Upper lobe of left lung (tissue), 4 donors: ENCODE results near the gene SDCBP2.

Experiments
- EP300 ChIP-seq, 4 donors: sonication (generic); formaldehyde crosslinking; IDR thresholded peaks; one replicate each; pipeline ENCODE4 v1.5.1; 2017; ENCODE audit warnings: antibody characterized with exemption in 4 of 4, control low read depth in 2 of 4
- POLR2A ChIP-seq, 4 donors: fragments of 450-650 bp; IDR thresholded peaks; one replicate each; pipeline ENCODE4 v1.5.1; 2016 to 2017; ENCODE audit warnings: antibody characterized with exemption in 4 of 4, mild to moderate bottlenecking in 2 of 4
- TF ChIP-seq, protein P1 (sequence below), 6 experiments: fragments of 450-650 bp in 4 of 6; fragments of 200-600 bp in 2 of 6; sonication (generic) in 2 of 6; IDR thresholded peaks; one replicate each; pipeline ENCODE4 v1.5.1; 2016 to 2019; ENCODE audit warnings: antibody characterized with exemption in 6 of 6

DNA sequence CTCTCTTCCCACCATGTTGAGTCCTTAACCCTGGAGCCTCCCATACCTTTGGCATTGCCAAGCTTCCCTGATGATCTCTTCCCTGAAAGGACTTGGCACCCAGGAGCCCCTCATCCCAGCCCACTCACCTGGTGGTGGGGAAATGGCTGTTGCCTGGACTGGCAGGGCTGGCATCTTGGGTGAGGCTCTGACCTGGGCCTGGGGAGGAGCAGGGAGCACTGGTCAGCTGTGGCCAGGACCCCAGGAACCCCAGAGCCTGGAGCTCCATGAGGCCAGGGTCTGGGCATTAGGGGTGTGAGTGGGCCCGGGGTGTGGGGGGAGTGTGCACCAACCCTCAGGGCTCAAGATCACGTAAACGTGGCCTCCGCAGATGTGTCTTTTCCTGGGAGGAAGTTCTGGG lies 9.5 kb downstream of the SDCBP2 start:
- TF ChIP-seq, protein P1, sequence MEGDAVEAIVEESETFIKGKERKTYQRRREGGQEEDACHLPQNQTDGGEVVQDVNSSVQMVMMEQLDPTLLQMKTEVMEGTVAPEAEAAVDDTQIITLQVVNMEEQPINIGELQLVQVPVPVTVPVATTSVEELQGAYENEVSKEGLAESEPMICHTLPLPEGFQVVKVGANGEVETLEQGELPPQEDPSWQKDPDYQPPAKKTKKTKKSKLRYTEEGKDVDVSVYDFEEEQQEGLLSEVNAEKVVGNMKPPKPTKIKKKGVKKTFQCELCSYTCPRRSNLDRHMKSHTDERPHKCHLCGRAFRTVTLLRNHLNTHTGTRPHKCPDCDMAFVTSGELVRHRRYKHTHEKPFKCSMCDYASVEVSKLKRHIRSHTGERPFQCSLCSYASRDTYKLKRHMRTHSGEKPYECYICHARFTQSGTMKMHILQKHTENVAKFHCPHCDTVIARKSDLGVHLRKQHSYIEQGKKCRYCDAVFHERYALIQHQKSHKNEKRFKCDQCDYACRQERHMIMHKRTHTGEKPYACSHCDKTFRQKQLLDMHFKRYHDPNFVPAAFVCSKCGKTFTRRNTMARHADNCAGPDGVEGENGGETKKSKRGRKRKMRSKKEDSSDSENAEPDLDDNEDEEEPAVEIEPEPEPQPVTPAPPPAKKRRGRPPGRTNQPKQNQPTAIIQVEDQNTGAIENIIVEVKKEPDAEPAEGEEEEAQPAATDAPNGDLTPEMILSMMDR (IDR thresholded peaks at IDR 0.05), result no peak
- no peak for TF ChIP-seq POLR2A (IDR thresholded peaks at IDR 0.05)
- TF ChIP-seq EP300 (IDR thresholded peaks at IDR 0.05), result no peak
